Measurements from ENCODE around the gene SRR. TPM values are rescaled to one million over a fixed set of nuclear protein-coding genes. Genes with fewer than 3 reads are reported as not detected.
"Not testable (repeated sequence)": the region's sequence is repeated elsewhere in the genome, so short reads cannot be mapped to it uniquely, and the experiment has no call there.

Gene SRR
- polyA plus RNA-seq, 12 donors: 14.2 to 46.0 (median 20.7) TPM; not detected in 1

DNA sequence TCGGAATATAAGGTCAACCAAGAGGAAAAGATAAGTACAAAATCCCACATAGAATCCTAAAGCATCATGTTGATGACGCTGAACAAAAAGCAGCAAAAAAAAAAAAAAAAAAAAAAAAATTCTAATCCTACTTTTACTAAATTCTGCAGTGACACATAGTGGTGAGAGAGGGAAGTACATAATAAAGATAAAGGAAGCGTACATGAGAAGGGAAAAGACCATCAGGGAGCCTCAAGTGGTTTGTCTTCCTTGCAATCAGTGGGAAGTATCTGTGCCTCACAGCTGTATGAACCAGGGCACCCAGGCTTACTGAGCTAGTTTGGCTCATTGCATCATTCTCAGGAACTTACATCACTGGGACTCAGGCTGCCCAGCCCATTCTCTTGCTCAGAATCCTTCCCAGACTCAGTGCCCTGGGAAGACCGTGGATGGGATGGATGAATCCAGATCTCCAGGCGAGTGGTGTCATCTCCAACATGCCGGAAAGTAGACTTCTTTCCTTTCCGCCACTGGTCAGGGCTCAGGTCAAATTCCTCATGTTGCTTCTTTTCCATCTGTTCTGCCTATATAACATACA lies 21.4 kb upstream of the SRR start:
- DNase-seq: peak; percentile 72

GRCh38 chr17:2283302-2283701 lies 20.4 kb upstream of the SRR start:
- DNase-seq: no peak

GRCh38 chr17:2289878-2290478 lies 13.8 kb upstream of the SRR start:
- no peak for DNase-seq

DNA sequence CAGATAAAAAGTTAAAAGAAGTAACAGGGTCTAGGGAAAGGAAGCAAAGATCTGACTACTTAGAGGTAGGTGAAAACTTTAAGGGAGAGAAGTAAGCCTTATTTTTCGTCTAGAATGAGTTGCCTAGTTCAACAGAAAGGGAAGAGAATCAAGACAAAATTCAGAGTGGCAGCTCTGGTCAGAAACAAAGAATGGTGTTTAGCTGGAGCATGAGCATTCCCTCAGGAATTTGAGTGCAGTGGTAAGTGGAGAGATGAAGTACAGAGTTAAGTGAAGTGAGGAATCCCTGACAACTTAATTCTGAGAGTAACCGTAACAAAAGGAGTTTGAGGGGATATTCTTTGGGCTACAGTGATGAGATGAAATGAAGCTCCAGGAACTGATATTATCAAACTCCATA lies 11.7 kb upstream of the SRR start:
- no peak for DNase-seq

- DNase-seq: no peak
Measured at GRCh38 chr17:2295575-2295974, 8.2 kb upstream of the SRR start.

GRCh38 chr17:2297023-2297422 lies 6.7 kb upstream of the SRR start:
- no peak for DNase-seq

GRCh38 chr17:2299136-2299535 lies 4.6 kb upstream of the SRR start:
- DNase-seq: no peak

DNA sequence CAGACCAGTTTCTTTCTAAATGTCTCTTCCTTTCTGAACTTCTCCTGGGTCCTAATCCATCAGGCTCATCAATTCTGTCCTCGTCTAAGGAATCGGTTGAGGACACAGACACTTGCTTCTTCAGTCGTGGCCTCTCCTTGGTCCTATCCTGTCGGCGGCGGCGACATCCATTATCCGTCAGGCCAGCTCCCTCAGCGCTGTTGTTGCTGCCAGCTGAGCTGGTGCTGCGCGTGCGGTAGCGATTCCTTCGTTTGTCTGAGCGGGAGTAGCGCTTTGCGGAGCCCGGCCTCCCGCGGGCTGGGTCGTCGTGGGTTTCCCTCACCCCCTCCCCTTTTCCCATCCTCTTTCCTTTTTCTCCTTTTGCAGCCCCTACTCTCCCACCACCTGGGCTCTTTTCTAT lies 4.0 kb upstream of the SRR start:
- no peak for DNase-seq

GRCh38 chr17:2302778-2303203 lies 959 bp upstream of the SRR start:
- no peak for DNase-seq

GRCh38 chr17:2304931-2305330 lies 1.2 kb downstream of the SRR start:
- DNase-seq: no peak

DNA sequence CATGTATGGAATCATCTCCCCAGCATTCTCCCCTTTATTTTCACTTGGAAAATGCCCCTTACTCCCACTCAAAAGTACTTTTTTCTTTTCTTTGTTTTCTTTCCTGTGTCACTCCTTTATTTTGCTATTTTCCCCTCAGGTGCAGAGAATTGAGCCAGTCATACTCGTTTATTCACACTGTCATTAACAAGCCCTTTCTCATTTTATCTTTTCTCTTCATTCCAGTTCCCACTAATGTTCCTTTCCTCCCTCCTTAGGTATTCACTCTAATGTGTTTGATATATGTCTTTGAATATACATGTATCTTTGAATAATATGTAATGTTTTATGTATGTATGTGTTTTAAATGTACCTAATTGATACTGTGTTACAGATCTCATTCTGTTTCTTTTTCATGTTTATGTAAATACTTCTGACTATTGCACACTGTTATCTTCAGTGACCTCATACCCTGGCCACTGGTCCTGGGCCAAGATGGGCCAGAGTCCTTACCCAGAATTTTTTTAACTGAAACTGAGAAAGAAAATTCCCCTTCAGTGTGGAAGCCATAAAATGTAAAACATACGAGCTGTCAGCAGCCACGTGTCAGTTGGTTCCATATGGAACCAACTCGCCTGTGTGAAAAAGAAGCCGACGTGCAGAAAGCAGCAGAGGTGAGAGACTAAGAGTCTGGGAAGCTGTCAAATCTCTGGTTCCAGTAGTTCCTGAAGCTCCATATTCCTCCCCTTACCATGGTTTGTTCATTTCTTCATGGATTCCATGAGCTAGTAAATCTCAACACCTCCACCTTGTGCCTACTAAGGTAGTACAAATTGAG lies 5.8 kb downstream of the SRR start:
- DNase-seq: no peak

DNA sequence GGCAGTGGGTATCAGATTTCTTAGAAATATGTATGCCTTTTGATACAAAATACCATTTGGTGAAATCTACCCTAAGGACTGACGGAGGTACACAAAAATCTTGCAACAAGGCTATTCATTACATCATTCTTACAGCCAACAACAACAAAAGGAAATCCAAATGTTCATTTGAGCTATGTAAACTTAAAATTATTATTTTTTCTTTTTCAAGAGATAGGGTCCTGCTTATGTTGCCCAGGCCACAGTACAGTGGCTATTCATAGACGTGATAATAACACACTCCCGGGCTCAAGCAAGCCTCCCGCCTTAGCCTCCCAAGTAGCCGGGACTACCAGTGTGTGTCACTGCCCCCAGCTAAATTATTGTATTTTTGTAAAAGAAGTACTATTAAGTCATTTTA lies 9.0 kb downstream of the SRR start:
- no peak for DNase-seq

DNA sequence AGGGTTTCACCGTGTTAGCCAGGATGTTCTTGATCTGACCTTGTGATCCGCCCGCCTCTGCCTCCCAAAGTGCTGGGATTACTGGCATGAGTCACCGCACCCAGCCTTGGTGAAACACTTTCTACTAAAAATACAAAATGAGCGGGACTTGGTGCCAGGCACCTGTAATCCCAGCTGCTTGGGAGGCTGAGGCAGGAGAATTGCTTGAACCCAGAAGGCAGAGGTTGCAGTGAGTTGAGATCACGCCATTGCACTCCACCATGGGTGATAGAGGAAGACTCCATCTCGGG lies 13.1 kb downstream of the SRR start:
- not testable (repeated sequence) for DNase-seq

- DNase-seq: no peak
Measured at GRCh38 chr17:2317796-2318195, 14.0 kb downstream of the SRR start.

DNA sequence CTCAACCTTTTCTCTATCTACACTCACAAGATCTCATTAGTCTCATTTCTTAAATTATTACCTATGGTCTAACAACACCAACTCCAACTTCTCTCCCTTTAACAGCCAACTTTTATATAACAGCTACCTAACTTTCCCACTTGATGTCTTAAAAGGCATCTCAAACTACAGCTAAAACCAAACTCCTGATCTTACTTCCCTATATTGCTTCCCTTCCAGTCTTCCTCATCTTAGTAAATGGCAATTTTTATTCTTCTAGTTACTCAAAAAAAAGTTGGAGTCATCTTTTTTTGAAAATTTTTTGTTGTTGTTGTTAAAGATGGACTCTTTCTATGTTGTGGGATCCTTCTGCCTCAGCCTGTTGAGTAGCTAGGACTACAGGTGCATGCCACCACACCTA lies 15.3 kb downstream of the SRR start:
- no peak for DNase-seq

- DNase-seq: no peak
Measured at GRCh38 chr17:2321399-2321798, 17.6 kb downstream of the SRR start.

DNA sequence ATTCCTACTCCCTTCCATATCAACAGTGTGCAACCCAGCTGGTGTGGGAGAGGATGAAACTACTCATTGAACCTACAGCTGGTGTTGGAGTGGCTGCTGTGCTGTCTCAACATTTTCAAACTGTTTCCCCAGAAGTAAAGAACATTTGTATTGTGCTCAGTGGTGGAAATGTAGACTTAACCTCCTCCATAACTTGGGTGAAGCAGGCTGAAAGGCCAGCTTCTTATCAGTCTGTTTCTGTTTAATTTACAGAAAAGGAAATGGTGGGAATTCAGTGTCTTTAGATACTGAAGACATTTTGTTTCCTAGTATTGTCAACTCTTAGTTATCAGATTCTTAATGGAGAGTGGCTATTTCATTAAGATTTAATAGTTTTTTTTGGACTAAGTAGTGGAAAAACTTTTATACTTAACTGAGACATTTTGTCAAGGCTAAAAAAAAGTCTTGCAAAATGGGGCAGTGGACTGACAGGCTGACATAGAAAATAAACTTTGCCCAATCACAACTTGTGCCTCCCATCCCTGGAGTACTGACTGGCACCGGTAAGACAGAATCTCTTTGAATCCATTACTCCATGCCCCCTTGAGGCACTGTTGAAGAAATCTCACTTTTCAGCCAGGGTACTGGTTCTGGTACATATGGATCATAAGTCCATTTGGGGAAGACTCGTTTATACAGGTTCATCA lies 20.0 kb downstream of the SRR start:
- no peak for DNase-seq

DNA sequence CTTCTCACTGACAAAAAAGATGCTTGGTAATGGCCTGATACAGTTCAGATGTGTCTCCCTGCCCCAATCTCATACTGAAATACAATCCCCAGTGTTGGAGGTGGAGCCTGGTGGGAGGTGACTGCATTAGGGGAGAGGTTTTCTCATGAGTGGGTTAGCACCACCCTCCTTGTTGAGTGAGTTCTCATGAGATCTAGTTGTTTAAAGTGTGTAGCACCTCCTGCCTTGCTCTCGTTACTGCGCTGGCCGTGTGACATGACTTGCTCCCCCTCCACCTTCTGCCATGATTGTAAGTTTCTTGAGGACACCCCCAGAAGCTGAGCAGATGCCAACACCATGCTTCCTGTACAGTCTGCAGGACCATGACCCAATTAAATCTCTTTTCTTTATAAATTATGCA lies 27.6 kb downstream of the SRR start:
- DNase-seq: no peak

GRCh38 chr17:2335726-2336214 lies 32.0 kb downstream of the SRR start:
- DNase-seq: no peak

DNA sequence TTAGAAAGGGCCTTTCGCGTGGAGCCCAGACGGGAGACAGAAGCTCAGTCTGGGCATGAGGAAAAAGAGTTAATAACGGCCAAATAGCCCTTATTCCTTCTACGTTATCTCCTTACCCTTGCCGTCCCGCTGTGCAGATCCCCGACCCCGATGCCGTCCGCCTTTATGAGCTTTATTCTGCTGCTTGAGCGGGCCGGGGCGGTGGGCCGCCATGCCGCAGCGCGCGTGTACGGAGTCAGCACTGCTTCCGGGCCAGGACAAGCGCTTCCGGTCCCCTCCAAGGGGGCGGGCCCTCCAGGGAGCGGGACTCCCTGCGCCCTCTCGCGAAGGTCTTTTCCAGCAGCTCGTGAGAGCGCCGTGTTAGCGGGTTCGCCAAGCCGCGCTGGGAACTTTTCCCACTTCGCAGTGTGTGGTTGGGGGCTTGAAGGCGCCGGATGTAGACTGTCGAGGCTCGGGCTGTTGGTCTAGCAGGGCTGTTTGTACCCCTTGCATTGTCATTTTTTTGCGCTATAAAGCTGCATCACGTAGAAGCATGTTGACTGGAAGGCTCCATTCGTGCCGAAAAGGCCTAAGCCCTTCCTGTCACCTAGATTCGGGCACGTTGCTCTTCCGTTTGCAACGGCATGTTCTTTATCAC lies 32.6 kb downstream of the SRR start, which contains the start of gene TSR1:
Gene TSR1 (minus strand): TSS at position 243 of the 637 bp plus-strand sequence. CDS start 30 bp downstream, at position 213.
- DNase-seq: peak; percentile 93

DNA sequence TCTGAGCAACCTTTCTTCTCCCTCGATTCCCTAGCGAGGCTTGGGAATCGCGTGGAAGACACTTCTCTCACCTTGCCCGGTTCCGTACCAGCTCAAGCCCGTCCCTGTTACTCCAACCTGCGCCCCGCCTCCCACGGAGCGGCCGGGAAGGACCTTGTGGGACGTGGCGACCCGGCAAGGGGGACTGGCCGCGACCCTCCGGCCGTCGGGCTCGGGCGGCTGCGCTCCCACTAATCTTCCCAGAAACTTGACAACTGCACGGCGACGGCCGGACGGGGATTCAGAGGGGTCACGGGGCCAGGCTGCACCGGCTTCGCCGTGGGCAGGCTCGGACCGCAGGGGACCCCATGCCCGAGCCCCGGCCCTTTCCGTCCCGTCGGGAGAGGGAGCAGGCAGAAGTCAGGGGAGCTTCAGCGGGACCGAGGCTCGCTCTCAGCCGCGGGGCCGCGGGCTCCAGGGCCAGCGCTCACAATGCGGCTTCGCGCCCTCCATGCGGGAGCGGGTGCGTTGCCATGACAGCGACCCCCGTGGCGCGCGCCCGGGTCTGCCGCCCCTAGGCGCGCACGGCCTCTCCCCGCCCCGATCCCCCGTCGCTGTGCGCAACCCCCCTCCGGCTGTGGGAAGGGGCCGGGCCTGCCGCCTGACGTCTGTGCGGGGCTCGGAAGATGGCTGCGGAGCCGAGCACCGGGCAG lies 33.2 kb downstream of the SRR start, which contains the start of gene SGSM2:
Gene SGSM2 (plus strand): TSS at position 650 of the 692 bp plus-strand sequence. CDS start 188 bp downstream, outside the sequence.
- DNase-seq: peak; percentile 57

All from muscle of arm (tissue), 12 donors.